NCI-H748 treated with DMSO at 0.1 percent for 48 hours (cell line): Measurements from ENCODE around the gene IQGAP2.
"Not testable (repeated sequence)": the region's sequence is repeated elsewhere in the genome, so short reads cannot be mapped to it uniquely, and the experiment has no call there.

Source experiments
- DNase-seq: peaks from one replicate; lab custom pipeline; 2025; lab: John Stamatoyannopoulos, UW

Gene IQGAP2

DNA sequence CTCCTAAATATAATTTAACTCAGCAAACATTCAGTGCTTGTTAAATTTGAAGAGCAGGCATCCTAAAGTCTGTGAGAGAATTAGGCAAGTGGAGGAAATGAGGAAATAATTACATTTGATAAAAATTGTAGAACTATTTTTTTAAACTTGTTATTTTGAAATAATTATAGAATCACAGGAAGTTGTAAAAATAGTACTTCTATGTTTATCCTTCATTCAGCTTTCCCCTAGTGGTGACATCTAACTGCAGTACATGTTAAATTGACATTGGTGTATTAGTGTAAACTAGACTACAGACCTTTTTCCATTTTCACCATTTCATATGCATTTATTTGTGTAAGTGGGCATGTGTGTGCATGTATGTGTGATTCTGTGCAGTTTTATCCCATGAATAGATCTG lies 168.5 kb downstream of the IQGAP2 start:
- no peak for DNase-seq

DNA sequence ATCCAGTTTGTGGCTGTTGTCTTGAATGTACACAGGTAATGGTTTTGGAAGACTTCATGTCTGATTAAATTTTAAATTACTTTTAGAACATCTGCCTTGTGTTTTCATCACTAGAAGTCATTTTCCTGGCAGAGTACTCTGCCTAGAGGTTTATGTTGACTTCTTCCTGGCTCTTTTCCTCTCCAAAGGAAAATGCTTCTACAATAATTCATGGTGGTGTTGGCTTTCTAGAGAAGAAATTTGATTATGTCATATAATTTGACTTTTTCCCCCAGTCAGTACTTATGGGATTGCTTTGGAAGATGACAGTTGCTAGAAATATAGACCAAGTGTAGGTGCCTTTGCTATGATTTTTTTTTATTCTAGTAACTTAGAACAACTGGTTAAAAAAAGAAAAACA lies 173.4 kb downstream of the IQGAP2 start:
- DNase-seq, result no peak

DNA sequence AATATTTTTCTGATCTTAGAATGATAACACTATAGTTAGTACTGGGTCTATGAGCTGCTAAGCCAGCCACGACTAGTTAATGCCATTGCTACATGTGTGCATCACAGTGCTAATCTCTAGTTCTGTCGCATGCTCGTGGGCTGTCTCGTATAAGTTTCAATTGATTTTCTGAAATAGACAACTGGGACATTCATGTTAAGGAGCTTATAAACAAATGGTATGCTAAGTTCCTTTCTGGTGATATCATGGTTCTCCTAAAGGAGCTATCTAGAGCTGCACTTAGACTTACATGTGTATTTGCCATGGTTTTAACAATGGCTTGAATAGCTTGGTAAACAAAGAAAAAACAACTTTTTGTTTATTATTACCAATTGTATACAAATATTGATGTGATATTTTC lies 173.9 kb downstream of the IQGAP2 start:
- DNase-seq, result no peak

DNA sequence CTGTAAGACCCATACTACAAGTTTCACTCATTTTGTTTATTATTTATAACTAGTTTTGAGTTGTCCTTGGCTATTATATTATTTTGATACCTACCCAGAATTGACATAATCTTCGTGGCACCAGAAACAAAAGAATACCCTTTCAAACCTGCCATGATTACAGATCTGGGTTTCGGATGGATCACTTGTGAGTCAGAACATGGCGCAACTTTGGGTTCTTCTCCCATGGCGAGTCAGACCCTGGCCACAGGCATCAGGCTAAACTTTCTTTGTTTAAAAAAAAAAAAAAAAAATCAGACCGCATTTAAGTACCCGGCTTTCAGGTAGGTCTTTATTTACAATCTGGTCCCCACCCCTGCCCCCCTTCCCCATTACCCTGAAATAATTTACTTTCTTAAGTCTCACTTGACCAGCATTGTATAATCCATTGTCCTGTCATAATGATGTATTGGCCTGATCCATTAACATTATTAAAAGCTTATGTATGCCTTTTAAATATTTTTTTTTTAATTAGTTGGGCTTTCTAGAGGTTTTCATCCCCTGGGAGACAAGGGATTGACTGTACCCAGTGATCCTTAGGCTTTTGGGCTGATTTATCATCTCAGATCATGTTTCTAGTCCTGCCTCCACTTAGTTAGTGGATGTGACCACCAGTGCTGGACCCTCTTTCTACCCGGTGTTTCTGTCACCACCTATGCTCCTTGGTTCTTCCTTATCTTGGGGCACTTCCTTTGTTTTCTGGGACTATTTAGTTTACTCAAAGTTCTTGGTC lies 176.3 kb downstream of the IQGAP2 start:
- no peak for DNase-seq

DNA sequence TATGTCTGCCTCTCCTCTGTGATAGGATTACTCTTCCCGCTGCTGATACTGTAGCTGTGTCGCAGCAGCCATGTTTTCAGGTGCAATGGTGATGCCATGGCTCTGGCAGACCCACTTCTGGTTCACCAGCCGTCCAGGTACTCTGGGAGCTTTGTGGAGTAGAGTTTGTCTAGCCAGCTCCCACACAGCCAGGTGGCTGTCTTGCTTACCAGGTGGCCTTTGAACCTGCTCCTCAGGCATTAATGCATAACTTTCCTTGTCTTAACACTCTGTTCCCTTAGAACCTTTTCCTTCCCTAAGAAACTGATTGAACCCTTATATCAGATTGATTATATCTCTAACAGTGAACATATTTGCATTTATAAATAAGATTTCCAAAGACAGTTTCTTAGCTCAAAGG lies 177.9 kb downstream of the IQGAP2 start:
- DNase-seq, result no peak

DNA sequence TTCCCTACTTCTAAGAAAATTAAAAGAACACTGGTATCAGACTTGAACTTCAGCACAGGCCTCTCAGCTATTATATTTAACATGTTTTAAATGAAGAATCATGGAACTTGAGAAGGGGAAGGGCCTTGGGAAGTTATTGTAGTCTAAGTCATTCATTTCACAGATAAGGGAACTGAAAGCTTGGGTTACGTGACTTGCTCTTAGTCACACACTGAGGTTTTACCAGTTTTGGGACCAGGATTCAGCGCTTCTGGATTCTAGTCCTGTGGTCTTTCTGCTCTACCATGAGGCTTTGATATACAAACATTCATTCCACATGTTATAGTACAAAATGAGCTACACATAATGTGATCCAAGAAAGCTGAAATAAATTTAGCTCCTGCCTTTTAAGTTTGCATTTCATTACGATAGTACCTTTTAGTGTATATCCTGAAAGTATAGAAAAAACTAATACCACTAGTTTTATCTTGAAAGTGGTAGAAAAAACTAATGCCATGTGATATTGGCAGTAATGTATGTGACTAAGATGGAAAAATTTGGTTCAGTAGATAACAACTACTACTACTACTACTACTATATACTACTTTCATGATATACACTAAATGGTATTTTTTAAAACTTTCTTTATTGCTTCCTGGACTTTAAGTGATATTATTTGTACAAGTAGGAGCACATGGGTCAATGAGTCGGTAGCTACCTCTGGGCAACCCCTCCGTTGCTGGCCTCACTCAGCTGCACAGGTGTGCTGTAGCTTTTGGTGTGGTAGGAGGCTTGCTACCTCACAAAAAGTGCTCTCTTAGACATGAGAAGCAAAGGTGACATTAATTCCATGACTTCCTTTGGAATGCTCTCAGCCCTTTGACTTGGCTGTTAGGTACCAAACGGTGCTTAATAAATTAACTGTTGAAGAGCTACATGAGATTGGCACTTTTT lies 179.4 kb downstream of the IQGAP2 start:
- no peak for DNase-seq

DNA sequence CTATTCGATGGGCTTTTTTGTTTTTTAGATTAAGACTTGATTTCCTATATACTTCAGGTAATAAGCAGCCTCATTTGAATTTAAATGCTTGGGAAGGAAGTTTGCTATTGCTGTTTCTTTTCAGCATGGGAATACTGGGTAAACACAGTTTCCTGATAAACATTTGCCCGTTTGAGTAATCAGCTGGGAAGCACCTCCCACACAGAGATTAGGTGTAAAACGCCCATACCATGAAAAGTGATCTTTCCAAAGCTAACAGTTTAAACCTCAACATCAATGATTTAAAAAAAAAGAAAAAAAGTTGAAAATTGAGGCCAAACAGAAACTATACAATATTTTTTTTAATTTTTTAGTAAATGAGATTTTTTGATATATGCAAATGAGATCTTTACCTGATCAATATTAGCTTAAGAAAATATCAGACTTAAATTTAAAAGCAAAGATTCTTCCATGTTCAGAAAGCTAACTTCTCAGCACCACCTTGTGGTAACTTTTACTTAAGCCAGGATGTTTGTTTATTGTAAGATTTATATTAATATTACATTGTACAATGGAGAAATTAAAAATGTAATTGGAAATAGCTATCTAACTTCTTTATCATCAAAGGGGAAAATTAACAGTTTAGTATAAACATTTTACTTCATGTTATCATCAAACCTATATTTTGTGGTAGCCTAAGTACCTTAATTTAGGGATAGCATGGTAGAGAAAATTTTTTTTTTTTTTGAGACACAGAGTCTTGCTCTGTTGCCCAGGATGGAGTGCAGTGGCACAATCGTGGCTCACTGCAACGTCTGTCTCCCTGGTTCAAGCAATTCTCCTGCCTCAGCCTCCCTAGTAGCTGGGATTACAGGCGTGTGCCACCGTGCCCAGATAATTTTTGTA lies 180.3 kb downstream of the IQGAP2 start:
- no peak for DNase-seq

DNA sequence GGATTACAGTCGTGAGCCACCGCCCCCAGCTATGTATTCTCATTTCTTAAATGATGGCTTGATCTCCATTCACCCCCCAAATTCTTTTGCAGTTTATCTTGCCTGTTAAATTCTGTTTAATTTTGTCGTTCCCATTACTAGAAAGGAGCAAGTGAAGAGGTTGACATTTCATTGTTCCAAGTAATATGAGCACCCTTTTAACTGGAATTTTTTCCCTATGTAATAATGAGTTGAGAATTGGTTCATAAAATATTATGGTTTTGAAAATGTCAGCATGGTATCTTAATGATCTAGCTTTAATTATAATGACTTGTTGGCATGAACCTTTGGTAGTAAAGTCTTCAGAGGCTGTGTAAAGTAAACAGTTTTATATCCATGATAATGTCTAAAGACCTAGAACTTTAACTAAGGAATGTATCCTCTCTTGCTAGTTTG lies 182.7 kb downstream of the IQGAP2 start:
- DNase-seq, result no peak

DNA sequence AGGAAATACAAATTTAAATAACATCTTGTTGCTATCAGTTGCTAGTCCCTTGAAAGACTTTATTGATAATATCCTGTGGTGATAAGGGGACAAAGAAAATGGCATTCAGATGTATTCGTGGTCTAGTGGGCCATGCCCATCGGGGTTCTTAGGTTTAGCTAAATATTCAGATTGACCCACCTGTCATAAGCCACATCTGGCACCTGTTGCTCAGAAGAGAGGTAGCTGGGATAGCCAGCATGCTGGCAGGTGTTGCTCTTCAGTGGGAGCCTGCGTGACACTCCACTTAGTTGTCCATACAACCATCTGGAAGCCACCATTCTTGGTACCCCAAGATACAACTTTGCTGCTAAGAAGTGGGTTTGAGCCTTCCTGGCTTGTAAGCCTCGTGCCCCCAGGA lies 183.4 kb downstream of the IQGAP2 start:
- no peak for DNase-seq

DNA sequence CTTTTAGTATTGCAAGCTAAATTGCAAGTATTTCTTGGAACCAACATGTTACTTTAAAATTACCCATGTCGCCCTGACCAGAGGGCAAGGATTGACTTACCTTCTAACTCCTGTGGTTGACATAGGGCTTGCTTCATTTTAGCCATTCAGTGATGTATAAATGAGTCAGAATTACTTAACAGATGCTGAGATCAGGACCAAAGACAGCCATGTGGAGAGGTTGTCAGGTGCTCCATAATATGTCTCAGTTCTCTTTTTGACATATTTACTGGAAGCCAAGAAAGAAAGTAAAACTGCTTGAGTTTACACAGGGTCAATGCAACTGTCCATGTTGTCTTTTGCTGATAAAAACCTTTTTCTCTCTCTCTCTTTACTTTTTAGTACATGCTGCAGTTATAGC lies 186.9 kb downstream of the IQGAP2 start:
- DNase-seq, result no peak

DNA sequence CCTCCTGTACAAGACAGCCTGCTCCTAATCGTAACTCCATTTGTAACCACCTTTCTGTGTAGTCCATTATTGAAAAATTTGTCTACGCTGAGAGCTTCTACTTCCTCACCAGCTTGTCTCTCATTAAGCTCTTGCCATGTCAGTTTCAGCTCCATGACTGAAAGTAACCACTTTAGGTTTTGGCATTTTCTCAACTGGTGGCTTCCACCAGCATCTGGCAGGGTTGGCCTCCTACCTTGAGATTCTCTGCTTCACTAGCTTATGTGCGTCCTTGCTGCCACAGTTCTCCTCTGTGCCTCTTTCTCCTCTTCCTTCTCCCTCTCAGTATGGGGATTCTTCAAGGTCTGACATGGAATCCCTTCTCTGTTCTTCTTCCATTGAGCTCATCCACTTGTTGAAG lies 188.3 kb downstream of the IQGAP2 start:
- DNase-seq, result no peak

DNA sequence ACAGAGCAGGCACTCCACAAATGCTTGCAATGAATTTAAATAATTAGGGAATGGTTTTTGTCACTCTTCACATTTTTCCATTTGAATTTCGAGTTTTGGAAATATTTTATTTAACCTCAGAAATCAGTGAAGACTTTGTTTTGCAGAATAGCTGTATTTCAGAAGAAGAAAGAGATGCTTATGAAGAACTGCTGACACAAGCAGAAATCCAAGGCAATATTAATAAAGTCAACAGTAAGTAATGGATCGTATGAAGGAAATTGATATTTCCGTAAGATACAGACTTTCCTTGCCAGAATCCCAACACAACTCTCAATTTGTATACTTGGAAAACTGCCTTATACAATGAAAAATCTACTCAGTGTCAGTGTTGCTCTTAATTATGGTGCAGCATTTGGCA lies 189.6 kb downstream of the IQGAP2 start:
- no peak for DNase-seq

DNA sequence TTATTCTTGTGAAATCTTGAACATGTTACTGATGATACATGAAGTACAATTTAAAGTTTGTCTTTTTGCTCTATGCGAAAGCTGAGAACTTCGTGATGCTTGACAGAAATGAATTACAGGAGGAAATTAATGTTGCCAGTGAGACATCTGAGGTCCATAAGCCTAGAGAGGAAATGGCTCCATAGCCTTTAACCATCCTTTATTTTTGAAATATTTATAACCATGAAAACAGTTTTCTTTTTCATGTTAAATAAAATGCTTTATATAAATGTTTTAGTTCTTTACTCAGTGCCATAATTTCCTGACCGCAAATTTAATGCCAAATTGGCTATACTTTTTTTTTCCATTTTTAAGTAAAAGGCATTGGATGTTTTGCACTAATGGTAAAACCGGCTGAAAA lies 191.0 kb downstream of the IQGAP2 start:
- DNase-seq, result no peak

DNA sequence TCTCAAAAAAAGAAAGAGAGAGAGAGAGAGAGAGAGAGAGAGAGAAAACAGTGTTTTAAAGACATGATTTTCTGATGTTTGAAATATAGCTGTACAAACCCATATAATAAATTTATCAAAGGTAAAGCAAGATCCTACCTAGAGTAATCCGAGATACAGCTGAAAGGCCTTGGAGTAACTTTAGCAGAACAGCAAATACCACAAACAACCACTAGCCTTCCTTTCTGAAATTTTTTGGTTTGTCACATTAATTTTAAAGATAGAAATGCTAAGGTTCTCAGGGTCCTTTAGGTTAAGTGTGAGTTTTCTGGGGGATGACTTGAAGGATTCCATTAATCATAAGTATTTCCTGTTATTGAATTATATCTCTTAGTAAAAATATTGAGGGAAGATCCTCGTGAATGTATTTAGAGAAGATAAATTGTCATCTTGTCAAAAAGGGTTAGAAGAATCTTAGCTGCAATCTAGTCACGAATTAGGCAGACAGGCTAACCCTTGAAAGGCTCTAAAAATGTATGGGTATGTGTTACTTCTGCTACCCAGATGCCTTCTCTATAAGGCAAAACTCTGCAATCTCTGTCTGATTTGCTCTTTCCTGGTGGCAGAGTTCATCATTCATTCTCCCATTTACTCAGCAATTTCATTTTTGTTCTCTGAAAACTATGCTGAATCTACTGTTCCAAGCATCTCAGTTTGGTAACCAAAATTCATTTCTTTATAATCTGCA lies 192.8 kb downstream of the IQGAP2 start:
- no peak for DNase-seq

DNA sequence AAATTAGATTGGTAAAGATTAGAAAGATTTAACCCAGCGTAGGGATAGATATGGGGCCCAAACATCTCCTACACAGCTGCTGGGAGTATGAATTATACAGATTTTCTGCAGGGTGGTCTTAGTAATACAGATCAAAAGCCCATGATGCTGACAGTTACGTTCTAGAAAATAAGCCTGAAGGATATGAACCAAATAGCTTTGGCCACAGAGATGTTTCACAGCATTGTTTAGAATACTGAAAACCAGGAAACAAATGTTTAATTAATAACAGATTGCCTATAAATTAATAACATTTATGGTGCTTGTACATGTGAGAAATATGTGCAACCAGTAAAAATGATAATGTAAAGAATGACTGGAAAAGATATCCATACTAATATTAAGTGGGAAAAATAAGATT lies 195.4 kb downstream of the IQGAP2 start:
- no peak for DNase-seq

DNA sequence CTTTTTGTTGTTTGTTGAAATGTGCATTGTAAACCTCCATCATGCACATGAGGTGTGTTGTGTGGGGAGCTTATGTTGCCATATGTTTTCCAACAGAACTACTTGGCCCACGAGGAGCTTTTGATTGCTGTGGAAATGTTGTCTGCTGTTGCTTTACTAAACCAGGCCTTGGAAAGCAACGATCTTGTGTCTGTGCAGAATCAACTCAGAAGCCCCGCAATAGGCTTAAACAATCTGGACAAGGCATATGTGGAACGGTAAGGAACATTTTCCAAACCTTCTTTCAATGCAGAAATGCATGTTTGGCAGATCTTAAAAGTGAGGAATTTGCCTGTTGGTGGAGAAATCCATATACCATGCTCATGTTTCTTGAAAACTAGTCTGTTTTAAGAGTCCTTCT lies 197.6 kb downstream of the IQGAP2 start:
- no peak for DNase-seq

DNA sequence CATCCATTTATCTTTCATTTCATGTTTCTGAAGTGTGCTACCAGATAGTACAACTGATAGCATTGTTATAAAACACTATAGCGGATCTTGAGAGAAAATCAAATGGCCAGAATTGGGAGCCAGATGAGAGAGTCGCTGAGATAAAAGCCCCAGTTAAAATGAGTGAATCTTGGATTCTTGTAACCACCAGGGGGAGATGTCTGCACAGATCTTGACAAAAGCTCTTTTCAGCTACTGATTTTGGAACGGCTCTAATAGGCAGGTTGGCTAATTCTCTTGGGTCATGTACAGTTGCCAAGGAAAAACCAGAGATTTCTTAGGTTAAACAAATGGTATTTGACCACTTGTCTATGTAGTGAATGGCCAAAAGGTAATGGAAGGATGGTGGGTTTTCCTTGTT lies 198.4 kb downstream of the IQGAP2 start:
- DNase-seq, result peak; percentile 42

DNA sequence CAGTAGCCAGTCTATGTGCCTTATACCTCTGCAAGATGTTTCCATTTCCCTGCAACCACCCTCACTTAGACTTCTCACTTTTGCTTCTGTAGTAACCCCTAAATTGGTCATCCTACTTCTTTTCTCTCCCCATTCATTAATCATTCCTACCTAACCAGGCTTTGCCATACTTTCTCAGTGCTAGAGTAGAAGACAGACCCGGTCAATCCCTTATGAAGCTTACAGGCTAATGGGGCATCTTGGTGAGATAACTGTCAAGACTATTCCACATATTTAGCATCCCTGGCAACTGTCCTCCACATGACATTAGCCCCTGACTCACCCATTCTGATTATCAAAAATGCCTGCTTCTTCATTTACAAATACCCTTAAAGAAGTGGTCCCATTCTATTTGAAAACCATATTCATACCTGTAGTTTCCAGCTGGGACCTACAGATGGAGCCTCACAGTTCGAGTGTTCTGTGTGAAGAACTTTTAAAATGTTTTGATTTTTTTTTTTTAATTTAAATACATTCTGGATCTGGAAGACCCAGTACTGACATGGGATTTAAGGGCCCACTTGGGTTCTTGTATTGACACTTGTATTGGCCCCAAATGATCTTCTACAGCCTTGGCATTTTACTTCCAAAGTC lies 199.1 kb downstream of the IQGAP2 start:
- no peak for DNase-seq

DNA sequence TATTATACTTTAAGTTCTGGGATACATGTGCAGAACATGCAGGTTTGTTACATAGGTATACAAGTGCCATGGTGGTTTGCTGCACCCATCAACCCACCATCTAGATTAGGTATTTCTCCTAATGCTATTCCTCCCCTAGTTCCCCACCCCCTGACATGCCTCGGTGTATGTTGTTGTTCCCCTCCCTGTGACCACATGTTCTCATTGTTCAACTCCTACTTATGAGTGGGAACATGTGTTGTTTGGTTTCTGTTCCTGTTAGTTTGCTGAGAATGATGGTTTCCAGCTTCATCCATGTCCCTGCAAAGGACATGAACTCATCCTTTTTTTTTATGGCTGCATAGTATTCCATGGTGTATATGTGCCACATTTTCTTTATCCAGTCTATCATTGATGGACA lies 200.9 kb downstream of the IQGAP2 start:
- DNase-seq, result not testable (repeated sequence)

DNA sequence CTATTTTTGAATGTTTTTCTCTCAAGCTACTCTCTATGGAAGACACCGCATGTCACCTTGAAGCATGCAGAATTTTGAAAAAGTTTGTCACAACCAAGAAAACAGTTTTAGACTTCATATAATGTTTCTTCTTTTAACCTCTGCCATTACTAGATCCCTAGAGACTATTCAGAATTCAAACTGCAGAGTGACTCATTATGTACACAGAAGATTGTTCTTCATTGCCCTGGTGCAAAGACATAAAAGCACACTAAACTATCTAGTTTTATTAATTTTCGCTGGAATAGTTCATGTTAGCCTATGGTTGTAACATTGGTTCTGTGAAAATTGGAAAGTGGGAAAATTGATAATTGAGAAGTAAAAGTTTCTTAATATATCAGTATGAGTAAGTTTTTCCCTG lies 201.8 kb downstream of the IQGAP2 start:
- no peak for DNase-seq

DNA sequence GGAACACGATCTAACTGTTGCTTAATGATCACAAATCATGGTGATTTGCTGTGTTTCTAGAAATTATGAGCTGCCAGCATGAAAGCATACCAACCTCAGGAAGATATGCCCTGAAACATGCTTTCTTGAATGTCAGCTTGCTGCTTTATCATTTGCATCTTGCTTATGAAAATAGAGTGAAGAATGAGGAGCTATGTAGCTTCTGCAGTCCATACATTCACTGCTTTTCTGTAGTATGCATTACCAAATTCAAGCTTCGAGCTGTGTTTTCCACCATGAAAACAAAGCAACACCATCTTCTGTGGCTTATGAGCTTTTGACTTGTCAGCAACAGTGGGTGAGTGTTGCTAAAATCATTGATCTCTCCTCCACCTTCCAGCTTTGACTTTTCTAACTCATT lies 203.6 kb downstream of the IQGAP2 start:
- no peak for DNase-seq
